Muscle layer of colon (tissue), 2 donors: Measurements from ENCODE around the gene ATP7B.
A peak's percentile ranks its signal among the peaks of the same experiment; 100 is the strongest.

ENCODE experiments used
- H3K27ac ChIP-seq: one replicate; pipeline ENCODE4 v1.7.0; 2013; ENCODE audit warnings: low read depth, mild to moderate bottlenecking, low read length, moderate library complexity
- H3K27me3 ChIP-seq, 2 donors: one replicate each; pipeline ENCODE4 v1.7.0; 2013; ENCODE audit warnings: low read length in 2 of 2, mild to moderate bottlenecking in 2 of 2; ENCODE audit not compliant: insufficient read depth in 2 of 2, control insufficient read depth in 1 of 2
- H3K36me3 ChIP-seq: one replicate; pipeline ENCODE4 v1.7.0; 2013; ENCODE audit warnings: mild to moderate bottlenecking, low read length; ENCODE audit not compliant: insufficient read depth
- H3K4me1 ChIP-seq: one replicate; pipeline ENCODE4 v1.7.0; 2013; ENCODE audit warnings: mild to moderate bottlenecking, low read length; ENCODE audit not compliant: insufficient read depth
- H3K4me3 ChIP-seq, 2 donors: one replicate each; pipeline ENCODE4 v1.7.0; 2013; ENCODE audit warnings: low read length in 2 of 2, low read depth in 1 of 2, mild to moderate bottlenecking in 1 of 2, moderate library complexity in 1 of 2
- H3K9ac ChIP-seq: one replicate; pipeline ENCODE4 v1.7.0; 2013; ENCODE audit warnings: low read length
- H3K9me3 ChIP-seq: one replicate; pipeline ENCODE4 v1.7.0; 2013; ENCODE audit warnings: mild to moderate bottlenecking, low read length
- donor health status: abdominal sarcoma.
- donor health status: Adenocarcinoma of cecum.

Gene ATP7B

DNA sequence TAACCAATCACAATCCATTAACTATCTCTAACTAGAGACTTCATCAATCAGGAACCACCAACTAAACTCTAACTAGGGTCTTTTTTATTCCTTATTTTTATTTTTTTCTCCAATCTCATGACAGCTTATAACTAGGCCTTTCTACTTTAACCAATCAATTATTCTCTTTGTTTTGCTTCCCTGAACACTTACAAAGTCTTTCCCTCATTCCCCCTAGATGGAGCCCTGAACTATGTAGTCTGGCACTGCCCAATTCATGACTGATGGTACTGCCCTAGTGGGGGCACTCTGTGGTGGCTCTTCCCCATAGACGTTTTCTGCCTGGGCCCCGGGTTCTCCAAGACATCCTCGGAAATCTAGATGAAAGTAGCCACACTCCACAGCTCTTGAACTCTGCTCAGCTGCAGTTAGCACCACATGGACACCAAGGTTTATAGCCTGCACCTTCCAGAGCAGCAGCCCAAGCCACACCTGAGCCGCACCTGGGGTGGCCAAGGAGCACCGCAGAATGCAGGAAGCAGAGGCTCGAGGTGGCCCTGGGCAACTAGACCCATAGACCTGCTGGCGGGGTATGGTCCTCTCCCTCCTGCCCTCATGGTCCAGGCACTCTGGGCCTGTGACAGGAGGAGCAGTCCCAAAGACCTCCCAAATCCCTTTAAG is 6.6 kb downstream of the ATP7B start:
- Histone ChIP-seq H3K36me3 (no peaks in the 10 kb centered on the region), H3K9ac (no peak overlapping the region), H3K27me3 (no peaks in the 10 kb centered on the region), H3K27ac (no peak overlapping the region), H3K4me1 (peaks cover 6% of the 10 kb centered on the region), H3K9me3 (no peaks in the 10 kb centered on the region), H3K4me3 (no peak overlapping the region)

GRCh38 chr13:52003541-52003940 is 7.7 kb downstream of the ATP7B start:
- Histone ChIP-seq H3K4me1 (peaks cover 13% of the 10 kb centered on the region), H3K9me3 (no peaks in the 10 kb centered on the region)

DNA sequence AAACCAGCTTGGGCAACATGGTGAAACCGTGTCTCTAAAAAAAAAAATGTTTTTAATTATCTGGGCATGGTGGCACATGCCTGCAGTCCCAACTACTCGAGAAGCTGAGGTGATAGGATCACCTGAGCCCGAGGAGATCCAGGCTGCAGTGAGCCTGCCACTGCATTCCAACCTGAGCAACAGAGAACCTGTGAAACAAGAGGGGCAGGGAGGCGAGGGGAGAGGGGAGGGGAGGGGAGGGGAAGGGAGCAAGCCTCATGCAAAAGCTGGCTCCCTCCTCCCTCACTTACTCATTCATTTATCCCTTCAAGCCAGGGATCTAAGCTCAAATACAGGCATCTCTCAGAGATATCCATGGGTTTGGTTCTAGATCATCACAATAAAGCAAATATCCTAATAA is 8.9 kb downstream of the ATP7B start:
- H3K4me3 ChIP-seq, result no peak overlapping the region
- H3K9me3 ChIP-seq, result no peaks in the 10 kb centered on the region
- no peak overlapping the region for H3K27ac ChIP-seq
- H3K4me1 ChIP-seq, result peaks cover 13% of the 10 kb centered on the region
- H3K27me3 ChIP-seq, result no peaks in the 10 kb centered on the region
- no peaks in the 10 kb centered on the region for H3K36me3 ChIP-seq
- no peak overlapping the region for H3K9ac ChIP-seq

More at GRCh38 chr13:52003541-52003940, 7.7 kb downstream of the ATP7B start:
- Histone ChIP-seq H3K4me3 (no peak overlapping the region), H3K9ac (no peak overlapping the region), H3K27ac (no peak overlapping the region), H3K27me3 (no peaks in the 10 kb centered on the region), H3K36me3 (no peaks in the 10 kb centered on the region)

DNA sequence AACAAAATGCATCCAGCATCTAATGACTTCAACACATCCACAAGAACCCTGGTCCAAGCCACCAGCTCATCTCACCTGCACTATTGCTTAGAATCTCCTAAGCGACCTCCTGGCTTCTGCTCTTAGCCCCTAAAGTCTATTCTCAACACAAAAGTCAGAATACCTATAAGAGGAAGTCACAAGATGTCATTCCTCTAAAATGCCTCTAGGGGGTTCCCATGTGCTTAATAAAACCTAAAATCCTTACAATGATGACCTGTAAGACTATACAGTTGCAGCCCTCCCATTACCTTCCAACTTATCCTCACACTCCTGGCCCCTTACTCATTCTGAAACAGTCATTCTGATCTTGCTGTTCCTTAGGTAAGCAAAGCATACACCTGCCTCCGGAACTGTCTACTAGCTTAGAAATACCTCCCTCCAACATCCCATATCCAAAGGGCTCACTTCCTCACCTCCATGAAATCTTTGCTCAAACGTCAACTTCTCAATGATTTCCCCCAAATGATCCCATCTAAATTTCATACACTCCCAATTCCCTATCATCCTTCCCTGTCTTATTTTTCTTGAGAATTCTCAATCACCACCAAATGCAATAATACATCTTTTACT is 10.0 kb downstream of the ATP7B start:
- Histone ChIP-seq H3K9me3 (no peaks in the 10 kb centered on the region), H3K4me3 (no peak overlapping the region), H3K27me3 (no peaks in the 10 kb centered on the region), H3K27ac (no peak overlapping the region), H3K4me1 (peaks cover 17% of the 10 kb centered on the region), H3K36me3 (no peaks in the 10 kb centered on the region), H3K9ac (no peak overlapping the region)

- H3K27ac ChIP-seq, result no peak overlapping the region
- no peaks in the 10 kb centered on the region for H3K36me3 ChIP-seq
- peaks cover 27% of the 10 kb centered on the region for H3K4me1 ChIP-seq
- no peak overlapping the region for H3K9ac ChIP-seq
- H3K27me3 ChIP-seq, result no peaks in the 10 kb centered on the region
- H3K4me3 ChIP-seq, result peak overlapping the region in 1 of 2 donors; percentile 13
- no peaks in the 10 kb centered on the region for H3K9me3 ChIP-seq
Observed at GRCh38 chr13:51999921-52000320, 11.3 kb downstream of the ATP7B start.

GRCh38 chr13:51999510-51999911 is 11.7 kb downstream of the ATP7B start:
- peak overlapping the region in 1 of 2 donors; percentile 13 for H3K4me3 ChIP-seq
- no peaks in the 10 kb centered on the region for H3K9me3 ChIP-seq
- H3K9ac ChIP-seq, result no peak overlapping the region
- H3K27ac ChIP-seq, result no peak overlapping the region
- no peaks in the 10 kb centered on the region for H3K36me3 ChIP-seq
- H3K27me3 ChIP-seq, result no peaks in the 10 kb centered on the region
- peaks cover 28% of the 10 kb centered on the region for H3K4me1 ChIP-seq

GRCh38 chr13:51998723-51999509 is 12.3 kb downstream of the ATP7B start:
- Histone ChIP-seq H3K4me3 (peak overlapping the region in 1 of 2 donors; percentile 13), H3K9ac (no peak overlapping the region), H3K4me1 (peaks cover 28% of the 10 kb centered on the region), H3K9me3 (no peaks in the 10 kb centered on the region), H3K27me3 (no peaks in the 10 kb centered on the region), H3K36me3 (no peaks in the 10 kb centered on the region), H3K27ac (no peak overlapping the region)

DNA sequence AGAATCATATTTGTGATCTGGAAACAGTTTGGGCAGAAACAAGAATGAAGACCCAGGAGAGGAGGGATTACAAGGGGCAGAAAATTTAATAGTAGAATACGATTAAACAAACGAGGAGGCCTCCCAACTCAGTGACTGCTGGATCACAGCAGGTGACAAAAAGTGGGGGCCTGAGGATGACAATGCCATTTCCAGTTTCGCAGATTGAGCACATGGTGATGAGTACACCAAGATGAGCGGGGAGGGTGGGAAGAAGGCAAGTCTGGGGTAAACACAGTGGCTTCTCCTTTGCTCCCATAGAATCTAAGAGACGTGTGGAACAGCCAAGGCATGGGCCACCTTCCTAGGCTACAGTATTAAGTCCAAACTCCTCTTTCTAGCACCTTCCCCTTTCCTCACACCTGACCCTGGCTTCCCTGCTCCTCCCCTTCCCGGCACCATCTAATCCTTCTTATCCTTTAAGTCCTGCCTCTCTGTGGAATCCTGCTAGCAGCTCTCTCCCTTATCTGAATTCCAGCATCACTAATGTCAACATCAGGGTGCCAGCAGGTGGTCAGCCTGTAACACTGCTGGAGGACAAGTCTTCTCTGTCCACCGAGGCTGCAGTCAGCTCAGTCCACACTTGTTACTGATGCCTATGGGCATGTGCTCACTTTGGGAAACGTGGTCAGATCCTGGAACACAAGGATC is 13.5 kb downstream of the ATP7B start:
- Histone ChIP-seq H3K4me1 (peaks cover 28% of the 10 kb centered on the region), H3K9ac (no peak overlapping the region), H3K4me3 (no peak overlapping the region), H3K27ac (no peak overlapping the region), H3K36me3 (no peaks in the 10 kb centered on the region), H3K27me3 (no peaks in the 10 kb centered on the region), H3K9me3 (no peaks in the 10 kb centered on the region)

GRCh38 chr13:51997186-51997585 is 14.1 kb downstream of the ATP7B start:
- Histone ChIP-seq H3K27ac (no peak overlapping the region), H3K4me3 (no peak overlapping the region), H3K9me3 (no peaks in the 10 kb centered on the region), H3K9ac (no peak overlapping the region), H3K27me3 (no peaks in the 10 kb centered on the region), H3K36me3 (no peaks in the 10 kb centered on the region), H3K4me1 (peaks cover 28% of the 10 kb centered on the region)

GRCh38 chr13:51996641-51997040 is 14.6 kb downstream of the ATP7B start:
- Histone ChIP-seq H3K27ac (no peak overlapping the region), H3K9ac (no peak overlapping the region), H3K4me3 (no peak overlapping the region), H3K27me3 (no peaks in the 10 kb centered on the region), H3K4me1 (peaks cover 28% of the 10 kb centered on the region), H3K36me3 (no peaks in the 10 kb centered on the region), H3K9me3 (no peaks in the 10 kb centered on the region)
